Progenitor cell of endocrine pancreas (in vitro differentiated cells): ENCODE results near the gene MAP1S. TPM values are rescaled to one million over a fixed set of nuclear protein-coding genes. Genes with fewer than 3 reads are reported as not detected.
A peak's percentile ranks its signal among the peaks of the same experiment; 100 is the strongest.

Experiments
- DNase-seq: peaks from one replicate; pipeline ENCODE4 v3.0.0; 2021; ENCODE audit warnings: low spot score; ENCODE audit not compliant: unreplicated experiment
- H3K27ac Mint-ChIP-seq: 2 replicates; pipeline ENCODE4 v1.8.0; 2021; ENCODE audit warnings: mild to moderate bottlenecking, moderate library complexity, mixed read lengths
- H3K27me3 Mint-ChIP-seq: 2 replicates; pipeline ENCODE4 v1.8.0; 2021; ENCODE audit warnings: mixed read lengths
- H3K36me3 Mint-ChIP-seq: 2 replicates; pipeline ENCODE4 v1.8.0; 2022; ENCODE audit warnings: mixed read lengths; ENCODE audit not compliant: insufficient read depth
- H3K4me1 Mint-ChIP-seq: 2 replicates; pipeline ENCODE4 v1.8.0; 2021; ENCODE audit warnings: low read depth, mixed read lengths
- H3K4me3 Mint-ChIP-seq: 2 replicates; pipeline ENCODE4 v1.8.0; 2021; ENCODE audit warnings: low read depth, mild to moderate bottlenecking, moderate library complexity, mixed read lengths
- H3K9me3 Mint-ChIP-seq: 2 replicates; pipeline ENCODE4 v1.8.0; 2021; ENCODE audit warnings: low read depth, mixed read lengths
- total RNA-seq: library from RNA; stranded (reverse); gene quantifications from 2 replicates; pipeline ENCODE4 v1.2.1, GENCODE V29; 2021
- TF ChIP-seq, protein P1 (sequence below): fragments of 200-600 bp; sonication (generic); IDR thresholded peaks from one replicate; pipeline ENCODE4 v1.5.0; 2021; ENCODE audit warnings: antibody characterized with exemption, mild to moderate bottlenecking; ENCODE audit not compliant: unreplicated experiment

The MAP1S gene
- total RNA-seq, 1 donor from 2014 or later = 94.2 TPM

DNA sequence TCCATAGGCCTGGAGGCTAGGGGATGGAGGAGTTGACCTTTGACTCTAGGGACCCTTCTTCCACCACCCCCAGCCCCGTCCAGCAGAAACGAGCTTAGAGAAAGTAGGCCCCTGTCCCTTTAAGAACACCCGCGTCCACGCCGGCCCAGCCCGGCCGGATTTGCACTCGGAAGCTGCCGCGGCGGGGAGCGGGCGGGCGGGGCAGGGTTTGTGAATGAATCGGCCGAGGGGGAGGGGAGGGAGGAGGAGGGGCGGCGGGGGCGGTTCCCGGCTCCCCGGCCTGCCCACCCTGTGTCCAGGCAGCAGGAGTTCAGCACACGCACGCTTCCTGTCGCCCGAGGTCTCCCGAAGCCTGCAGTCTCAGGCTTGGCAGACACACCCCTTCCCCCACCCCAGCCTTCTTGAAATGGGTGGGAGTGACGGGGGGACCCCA is 32.7 kb upstream of the MAP1S start:
- DNase-seq = no peak
- TF ChIP-seq, protein P1, sequence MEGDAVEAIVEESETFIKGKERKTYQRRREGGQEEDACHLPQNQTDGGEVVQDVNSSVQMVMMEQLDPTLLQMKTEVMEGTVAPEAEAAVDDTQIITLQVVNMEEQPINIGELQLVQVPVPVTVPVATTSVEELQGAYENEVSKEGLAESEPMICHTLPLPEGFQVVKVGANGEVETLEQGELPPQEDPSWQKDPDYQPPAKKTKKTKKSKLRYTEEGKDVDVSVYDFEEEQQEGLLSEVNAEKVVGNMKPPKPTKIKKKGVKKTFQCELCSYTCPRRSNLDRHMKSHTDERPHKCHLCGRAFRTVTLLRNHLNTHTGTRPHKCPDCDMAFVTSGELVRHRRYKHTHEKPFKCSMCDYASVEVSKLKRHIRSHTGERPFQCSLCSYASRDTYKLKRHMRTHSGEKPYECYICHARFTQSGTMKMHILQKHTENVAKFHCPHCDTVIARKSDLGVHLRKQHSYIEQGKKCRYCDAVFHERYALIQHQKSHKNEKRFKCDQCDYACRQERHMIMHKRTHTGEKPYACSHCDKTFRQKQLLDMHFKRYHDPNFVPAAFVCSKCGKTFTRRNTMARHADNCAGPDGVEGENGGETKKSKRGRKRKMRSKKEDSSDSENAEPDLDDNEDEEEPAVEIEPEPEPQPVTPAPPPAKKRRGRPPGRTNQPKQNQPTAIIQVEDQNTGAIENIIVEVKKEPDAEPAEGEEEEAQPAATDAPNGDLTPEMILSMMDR = no peak
- Mint-ChIP-seq H3K27me3 (peaks cover 57% of the 10 kb centered on the region), H3K9me3 (no peaks in the 10 kb centered on the region), H3K4me1 (peaks cover 3% of the 10 kb centered on the region), H3K4me3 (no peak overlapping the region), H3K27ac (no peak overlapping the region), H3K36me3 (no peaks in the 10 kb centered on the region)

DNA sequence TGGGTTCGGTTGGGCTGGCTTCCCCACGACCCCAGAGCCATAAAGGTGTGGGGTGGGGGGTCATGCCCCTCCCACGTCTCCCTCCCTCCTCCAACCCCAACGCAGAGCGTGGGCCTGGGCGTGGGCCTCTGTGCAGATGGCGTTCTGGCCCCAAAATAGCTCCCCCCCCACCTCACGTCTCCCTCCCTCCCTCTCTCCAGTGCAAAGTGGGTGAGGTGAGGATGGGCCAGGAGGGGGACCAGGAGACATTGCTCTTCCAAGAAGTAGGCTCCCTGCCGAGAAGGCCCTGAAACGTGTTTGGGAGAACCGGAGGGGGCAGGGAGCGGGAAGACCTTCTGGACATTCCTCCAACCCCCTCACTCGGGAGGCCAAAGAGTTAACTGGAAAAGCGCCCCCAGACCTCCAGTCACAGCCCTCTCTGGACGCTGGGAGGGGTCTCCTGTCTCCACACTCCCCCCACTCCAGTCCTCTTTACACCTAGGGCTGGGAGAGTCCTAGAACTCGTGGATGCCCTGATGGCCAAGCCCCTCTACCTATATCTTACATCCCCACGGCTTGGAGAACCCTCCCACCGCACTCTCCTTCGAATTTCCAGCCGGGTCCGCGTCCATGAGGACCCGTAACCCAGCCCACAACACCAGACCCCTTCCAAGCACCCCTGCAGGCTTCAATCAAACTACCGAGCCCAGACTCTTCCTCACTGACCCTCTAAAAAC is 32.0 kb upstream of the MAP1S start:
- Mint-ChIP-seq H3K9me3 (no peaks in the 10 kb centered on the region), H3K4me3 (peak overlapping the region; percentile 69), H3K36me3 (no peaks in the 10 kb centered on the region), H3K27ac (no peak overlapping the region), H3K27me3 (peaks cover 56% of the 10 kb centered on the region), H3K4me1 (peaks cover 3% of the 10 kb centered on the region)
- DNase-seq = no peak
- TF ChIP-seq, protein P1 = no peak

DNA sequence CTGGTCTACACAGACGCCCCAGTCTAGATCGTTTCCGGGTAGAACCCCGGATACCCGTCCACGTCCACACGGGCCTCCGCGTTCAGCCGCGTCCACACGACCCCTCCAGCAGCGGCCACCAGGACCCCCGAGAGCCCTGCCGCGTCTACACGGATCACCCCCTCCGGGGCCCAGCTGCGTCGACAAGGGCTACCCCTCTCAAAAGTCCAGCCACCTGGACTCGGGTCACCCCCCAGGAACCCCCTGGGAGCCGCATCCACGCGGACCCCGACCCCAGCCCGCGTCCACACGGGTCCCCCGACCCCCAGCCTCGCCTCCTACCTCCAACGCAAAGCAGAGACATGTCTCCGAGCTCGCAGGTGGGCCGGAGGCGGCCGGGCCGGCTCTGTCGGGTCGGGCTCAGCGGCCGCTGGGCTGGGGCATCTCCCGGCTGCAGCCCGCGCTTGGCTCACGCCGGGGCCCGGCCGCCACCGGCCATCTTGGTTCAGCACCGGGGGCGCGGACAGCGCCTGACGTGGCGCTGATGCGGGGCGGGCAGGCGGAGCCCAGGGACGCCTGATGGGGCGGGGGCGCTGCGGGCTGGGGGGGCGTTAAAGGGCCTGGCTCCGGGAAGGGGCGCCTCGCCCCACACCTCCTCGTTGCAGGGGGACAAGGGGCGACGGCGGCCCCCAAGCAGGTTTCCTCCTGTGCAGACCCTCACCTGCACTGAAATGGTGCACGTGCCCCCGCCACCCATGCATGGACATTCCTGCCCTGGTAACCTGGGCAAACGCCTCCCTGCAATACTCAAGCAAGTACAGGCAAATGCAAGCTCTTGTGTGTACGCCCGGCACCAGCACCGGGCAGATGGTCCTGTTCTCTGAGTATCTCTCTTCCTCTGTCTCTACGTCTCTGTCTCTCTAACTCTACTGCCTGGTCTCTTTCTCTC is 31.2 kb upstream of the MAP1S start, which contains the start of gene UNC13A:
Gene UNC13A (minus strand): TSS at position 498 of the 928 bp plus-strand sequence. CDS start 155 bp downstream, at position 343.
- peaks cover 53% of the 10 kb centered on the region for H3K27me3 Mint-ChIP-seq
- no peaks in the 10 kb centered on the region for H3K36me3 Mint-ChIP-seq
- peak; percentile 81 for DNase-seq
- H3K9me3 Mint-ChIP-seq = no peaks in the 10 kb centered on the region
- TF ChIP-seq, protein P1 = no peak
- H3K4me1 Mint-ChIP-seq = peaks cover 3% of the 10 kb centered on the region
- peak within 1 kb of the TSS; percentile 7 for H3K27ac Mint-ChIP-seq
- H3K4me3 Mint-ChIP-seq = peak within 1 kb of the TSS; percentile 69

DNA sequence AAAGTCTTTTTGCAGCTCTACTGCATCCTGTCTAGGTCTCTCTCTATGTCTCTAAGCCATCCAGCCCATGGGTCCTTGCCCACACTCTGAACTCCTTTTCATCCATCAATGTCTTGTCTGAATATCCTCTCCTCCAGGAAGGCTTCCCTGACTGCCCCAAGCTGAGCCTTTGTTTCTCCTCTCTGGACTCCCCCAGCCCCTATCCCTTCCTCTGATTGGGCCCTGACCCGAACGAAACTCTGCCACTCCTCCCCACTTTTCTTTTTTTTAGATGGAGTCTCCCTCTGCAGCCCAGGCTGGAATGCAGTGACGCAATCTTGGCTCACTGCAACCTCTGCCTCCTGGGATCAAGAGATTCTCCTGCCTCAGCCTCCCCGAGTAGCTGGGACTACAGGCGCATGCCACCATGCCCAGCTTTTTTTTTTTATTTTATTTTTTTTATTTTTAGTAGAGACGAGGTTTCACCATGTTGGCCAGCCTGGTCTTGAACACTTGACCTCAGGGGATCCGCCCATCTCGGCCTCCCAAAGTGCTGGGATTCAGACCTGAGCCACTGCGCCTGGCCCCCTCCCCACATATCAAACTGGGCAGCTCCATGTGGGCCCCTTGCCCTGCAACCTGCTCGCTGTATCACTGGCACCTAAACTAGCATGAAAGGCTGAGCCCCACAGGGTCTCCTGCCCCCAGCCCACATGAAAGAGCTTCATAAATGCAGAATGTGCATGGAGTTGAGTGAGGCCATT is 30.3 kb upstream of the MAP1S start:
- Mint-ChIP-seq H3K27me3 (peaks cover 49% of the 10 kb centered on the region), H3K9me3 (no peaks in the 10 kb centered on the region), H3K4me3 (peak overlapping the region; percentile 51), H3K27ac (peak overlapping the region; percentile 7), H3K36me3 (no peaks in the 10 kb centered on the region), H3K4me1 (peaks cover 3% of the 10 kb centered on the region)
- TF ChIP-seq, protein P1 = no peak
- no peak for DNase-seq

DNA sequence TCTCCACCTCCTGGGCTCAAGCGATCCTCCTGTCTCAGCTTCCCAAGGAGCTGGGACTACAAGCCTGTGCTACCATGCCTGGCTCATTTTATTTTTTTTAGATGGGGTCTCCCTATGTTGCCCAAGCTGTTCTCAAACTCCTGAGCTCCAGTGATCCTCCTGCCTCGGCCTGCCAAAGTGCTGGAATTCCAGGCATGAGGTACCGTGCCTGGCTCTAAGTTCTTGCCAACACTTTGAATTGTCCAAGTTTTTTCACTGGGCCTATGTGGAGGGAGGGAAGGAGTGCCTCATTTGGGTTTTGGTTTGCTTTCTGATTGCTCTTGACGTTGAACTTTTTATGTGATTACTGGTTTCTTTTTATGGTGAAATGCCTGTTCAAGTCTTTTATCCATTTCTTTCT is 26.7 kb upstream of the MAP1S start:
- H3K4me1 Mint-ChIP-seq = peaks cover 2% of the 10 kb centered on the region
- H3K27me3 Mint-ChIP-seq = peaks cover 43% of the 10 kb centered on the region
- no peaks in the 10 kb centered on the region for H3K9me3 Mint-ChIP-seq
- no peaks in the 10 kb centered on the region for H3K36me3 Mint-ChIP-seq
- H3K4me3 Mint-ChIP-seq = no peak overlapping the region
- TF ChIP-seq, protein P1 = no peak
- H3K27ac Mint-ChIP-seq = no peak overlapping the region
- DNase-seq = no peak
